VCaP (cell line): ENCODE results near the gene ABHD10.

Source experiments
- H3K27ac ChIP-seq: fragments of 450-650 bp; 2 replicates; pipeline ENCODE4 v1.5.1; 2017
- TF ChIP-seq, protein P1 (sequence below): fragments of 450-650 bp; conservative IDR thresholded peaks from 2 replicates; pipeline ENCODE4 v1.5.1; 2017; ENCODE audit warnings: mild to moderate bottlenecking, moderate library complexity

Gene ABHD10

GRCh38 chr3:112010636-112011035, 31.8 kb downstream of the ABHD10 start:
- H3K27ac ChIP-seq, result no peak overlapping the region
- TF ChIP-seq, protein P1, sequence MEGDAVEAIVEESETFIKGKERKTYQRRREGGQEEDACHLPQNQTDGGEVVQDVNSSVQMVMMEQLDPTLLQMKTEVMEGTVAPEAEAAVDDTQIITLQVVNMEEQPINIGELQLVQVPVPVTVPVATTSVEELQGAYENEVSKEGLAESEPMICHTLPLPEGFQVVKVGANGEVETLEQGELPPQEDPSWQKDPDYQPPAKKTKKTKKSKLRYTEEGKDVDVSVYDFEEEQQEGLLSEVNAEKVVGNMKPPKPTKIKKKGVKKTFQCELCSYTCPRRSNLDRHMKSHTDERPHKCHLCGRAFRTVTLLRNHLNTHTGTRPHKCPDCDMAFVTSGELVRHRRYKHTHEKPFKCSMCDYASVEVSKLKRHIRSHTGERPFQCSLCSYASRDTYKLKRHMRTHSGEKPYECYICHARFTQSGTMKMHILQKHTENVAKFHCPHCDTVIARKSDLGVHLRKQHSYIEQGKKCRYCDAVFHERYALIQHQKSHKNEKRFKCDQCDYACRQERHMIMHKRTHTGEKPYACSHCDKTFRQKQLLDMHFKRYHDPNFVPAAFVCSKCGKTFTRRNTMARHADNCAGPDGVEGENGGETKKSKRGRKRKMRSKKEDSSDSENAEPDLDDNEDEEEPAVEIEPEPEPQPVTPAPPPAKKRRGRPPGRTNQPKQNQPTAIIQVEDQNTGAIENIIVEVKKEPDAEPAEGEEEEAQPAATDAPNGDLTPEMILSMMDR, result no peak

DNA sequence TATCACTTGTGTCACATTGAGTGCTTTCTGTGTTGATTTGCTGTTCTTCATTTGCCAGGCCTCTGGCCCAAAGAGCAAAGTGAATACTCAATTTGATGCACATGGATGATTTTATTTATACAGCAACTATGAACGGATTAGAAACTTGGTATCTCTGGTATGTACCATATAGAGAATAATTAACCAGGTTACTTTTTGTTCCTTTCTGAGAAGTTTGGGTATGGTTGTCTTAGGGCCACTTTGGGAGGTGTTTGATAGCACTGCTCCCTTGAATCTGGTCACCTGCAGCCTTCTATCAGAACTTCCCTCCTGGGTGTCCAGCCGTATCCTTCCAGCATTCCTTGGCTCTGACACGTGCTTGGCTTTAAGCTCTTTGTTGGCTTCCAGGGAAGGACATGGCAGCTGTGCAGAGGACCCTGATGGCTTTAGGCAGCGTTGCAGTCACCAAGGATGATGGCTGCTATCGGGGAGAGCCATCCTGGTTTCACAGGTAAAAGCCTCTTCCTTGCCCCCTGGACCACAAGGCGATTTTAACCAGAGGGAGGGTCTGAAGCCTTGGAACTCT, 32.6 kb downstream of the ABHD10 start:
- TF ChIP-seq, protein P1, result no peak
- no peak overlapping the region for H3K27ac ChIP-seq

- no peak overlapping the region for H3K27ac ChIP-seq
- TF ChIP-seq, protein P1, result no peak
Observed at GRCh38 chr3:112012205-112012992, 33.6 kb downstream of the ABHD10 start.

GRCh38 chr3:112013058-112013783, 34.4 kb downstream of the ABHD10 start:
- TF ChIP-seq, protein P1, result peak; percentile 88
- H3K27ac ChIP-seq, result no peak overlapping the region

DNA sequence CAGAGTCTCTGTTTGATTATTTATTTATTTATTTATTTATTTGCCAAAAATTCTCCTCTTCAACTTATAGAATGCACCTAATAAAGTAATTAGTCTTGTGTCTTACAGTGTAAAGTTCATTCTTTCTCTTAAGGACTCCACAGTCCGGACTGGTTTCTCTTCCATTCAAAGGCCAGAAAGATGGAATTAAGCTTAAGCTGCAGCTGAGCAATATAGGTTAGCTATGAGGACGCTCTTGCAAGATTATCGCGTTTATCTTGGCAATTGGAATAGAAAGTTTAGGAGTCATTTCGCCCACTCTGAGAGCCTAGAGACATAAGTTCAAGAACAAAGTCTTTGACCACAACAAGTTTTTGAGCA, 34.9 kb downstream of the ABHD10 start:
- TF ChIP-seq, protein P1, result peak; percentile 36
- H3K27ac ChIP-seq, result no peak overlapping the region

- H3K27ac ChIP-seq, result no peak overlapping the region
- TF ChIP-seq, protein P1, result no peak
Observed at GRCh38 chr3:112017091-112017490, 38.3 kb downstream of the ABHD10 start.

GRCh38 chr3:112018712-112019111, 39.9 kb downstream of the ABHD10 start:
- no peak overlapping the region for H3K27ac ChIP-seq
- TF ChIP-seq, protein P1, result no peak
